ENCODE measurements around the gene ANKS1B. TPM values are rescaled to one million over a fixed set of nuclear protein-coding genes. Genes with fewer than 3 reads are reported as not detected.
"Not testable (repeated sequence)": the region's sequence is repeated elsewhere in the genome, so short reads cannot be mapped to it uniquely, and the experiment has no call there.

The ANKS1B gene
- total and polyA plus RNA-seq, 7 donors = 1.0 to 57.3 (median 30.1) TPM; not detected in 1

DNA sequence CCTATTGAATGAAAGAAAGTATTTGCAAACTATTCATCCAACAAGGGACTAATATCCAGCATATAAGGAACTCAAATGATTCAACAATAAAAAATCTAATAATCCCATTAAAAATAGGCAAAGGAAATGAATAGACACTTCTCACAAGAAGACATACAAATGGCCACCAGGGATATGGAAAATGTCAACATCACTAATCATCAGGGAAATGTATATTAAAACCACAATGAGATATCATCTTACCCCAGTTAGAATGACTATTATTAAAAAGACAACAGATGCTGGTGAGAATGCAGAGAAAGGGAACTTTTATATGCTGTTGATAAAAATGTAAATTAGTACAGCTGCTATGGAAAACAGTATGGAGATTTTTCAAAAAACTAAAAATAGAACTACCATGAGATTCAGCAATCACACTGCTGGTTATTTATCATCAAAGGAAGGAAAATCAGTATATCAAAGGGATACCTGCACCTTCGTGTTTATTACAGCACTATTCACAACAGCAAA lies 247.9 kb downstream of the ANKS1B start:
- no peak for DNase-seq

DNA sequence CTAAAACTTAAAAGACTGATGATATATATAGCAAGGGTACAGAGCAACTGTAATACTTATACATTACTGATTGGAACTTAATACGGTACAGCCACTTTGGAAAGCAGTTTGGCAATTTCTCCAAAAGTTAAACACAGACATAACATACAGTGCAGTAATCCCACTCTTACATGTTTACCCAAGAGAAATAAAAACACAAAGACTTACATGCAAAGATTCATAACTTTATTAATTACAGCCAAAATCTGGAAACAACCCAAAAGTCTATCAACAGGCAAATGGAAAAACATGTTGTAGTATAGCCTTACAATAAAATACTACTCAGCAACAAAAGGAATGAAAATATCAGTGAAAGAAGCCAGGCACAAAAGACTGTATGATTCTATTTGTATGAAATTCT lies 252.6 kb downstream of the ANKS1B start:
- Histone ChIP-seq H3K27me3 (no peaks in the 10 kb centered on the region), H3K27ac (no peak overlapping the region), H3K36me3 (no peaks in the 10 kb centered on the region), H3K4me3 (no peak overlapping the region), H3K9me3 (peaks cover 0 to 3% (median 0%) of the 10 kb centered on the region in 4 donors), H3K4me1 (no peaks in the 10 kb centered on the region)
- intact Hi-C loops (cut with DNase I) = no loop called here
- no peak for DNase-seq
- 73 to 76% methylated on average over 1 of the region's 1 CpG for WGBS, 2 donors
- TF ChIP-seq, protein P1, sequence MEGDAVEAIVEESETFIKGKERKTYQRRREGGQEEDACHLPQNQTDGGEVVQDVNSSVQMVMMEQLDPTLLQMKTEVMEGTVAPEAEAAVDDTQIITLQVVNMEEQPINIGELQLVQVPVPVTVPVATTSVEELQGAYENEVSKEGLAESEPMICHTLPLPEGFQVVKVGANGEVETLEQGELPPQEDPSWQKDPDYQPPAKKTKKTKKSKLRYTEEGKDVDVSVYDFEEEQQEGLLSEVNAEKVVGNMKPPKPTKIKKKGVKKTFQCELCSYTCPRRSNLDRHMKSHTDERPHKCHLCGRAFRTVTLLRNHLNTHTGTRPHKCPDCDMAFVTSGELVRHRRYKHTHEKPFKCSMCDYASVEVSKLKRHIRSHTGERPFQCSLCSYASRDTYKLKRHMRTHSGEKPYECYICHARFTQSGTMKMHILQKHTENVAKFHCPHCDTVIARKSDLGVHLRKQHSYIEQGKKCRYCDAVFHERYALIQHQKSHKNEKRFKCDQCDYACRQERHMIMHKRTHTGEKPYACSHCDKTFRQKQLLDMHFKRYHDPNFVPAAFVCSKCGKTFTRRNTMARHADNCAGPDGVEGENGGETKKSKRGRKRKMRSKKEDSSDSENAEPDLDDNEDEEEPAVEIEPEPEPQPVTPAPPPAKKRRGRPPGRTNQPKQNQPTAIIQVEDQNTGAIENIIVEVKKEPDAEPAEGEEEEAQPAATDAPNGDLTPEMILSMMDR (IDR thresholded peaks at IDR 0.05) = no peak
- TF ChIP-seq POLR2AphosphoS5 (IDR thresholded peaks at IDR 0.05) (no peak), POLR2A (IDR thresholded peaks at IDR 0.05) (no peak), EP300 (IDR thresholded peaks at IDR 0.05) (no peak)

More for the DNA sequence above, 247.9 kb downstream of the ANKS1B start:
- Histone ChIP-seq H3K4me3 (no peak overlapping the region), H3K27ac (no peak overlapping the region), H3K9me3 (no peaks in the 10 kb centered on the region), H3K4me1 (no peaks in the 10 kb centered on the region), H3K27me3 (no peaks in the 10 kb centered on the region), H3K36me3 (no peaks in the 10 kb centered on the region)
- TF ChIP-seq POLR2AphosphoS5 (IDR thresholded peaks at IDR 0.05) (no peak), EP300 (IDR thresholded peaks at IDR 0.05) (no peak), POLR2A (IDR thresholded peaks at IDR 0.05) (no peak)
- TF ChIP-seq, protein P1 (IDR thresholded peaks at IDR 0.05) = no peak
- 52 to 67% methylated on average over 1 of the region's 1 CpG for WGBS, 2 donors
- intact Hi-C loops (cut with DNase I) = no loop called here

DNA sequence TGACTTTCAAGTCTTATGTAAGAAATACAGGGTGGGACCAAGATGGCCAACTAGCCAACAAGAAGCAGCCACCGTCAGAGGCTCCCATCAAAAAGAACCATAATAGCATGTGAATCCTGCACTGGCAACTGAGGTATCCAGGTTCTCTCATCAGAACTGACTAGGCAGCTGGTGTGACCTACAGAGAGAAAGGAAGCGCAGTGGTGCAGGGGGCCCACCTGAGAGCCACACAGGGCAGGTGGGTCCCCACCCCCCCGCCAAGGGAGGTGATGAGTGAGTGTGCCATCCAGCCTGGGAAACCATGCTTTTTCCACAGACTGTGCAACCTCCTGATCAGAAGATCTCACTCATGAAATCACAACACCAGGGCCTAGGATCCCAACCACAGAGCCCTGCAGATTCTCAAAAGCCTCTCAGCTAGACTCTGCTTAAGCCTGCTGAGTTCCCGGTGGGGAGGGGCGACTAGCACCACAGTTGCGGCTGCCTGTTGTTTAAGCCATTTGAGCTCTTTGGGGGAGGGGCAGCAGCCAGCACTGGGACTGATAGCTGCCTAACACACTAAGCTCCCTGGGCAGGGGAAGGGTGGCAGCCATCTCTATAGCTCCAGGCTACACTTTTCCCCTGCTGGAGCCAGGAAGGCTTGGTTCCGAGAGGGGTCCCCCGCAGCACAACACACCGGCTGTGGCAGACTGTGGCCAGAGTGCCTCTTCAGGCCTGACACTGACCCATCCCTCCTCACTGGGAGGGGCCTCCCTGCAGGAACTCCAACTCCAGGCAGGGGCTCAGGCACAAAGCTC lies 261.8 kb downstream of the ANKS1B start:
- intact Hi-C loops (cut with DNase I) = no loop called here
- DNase-seq = peak; percentile 56
- no peaks in the 10 kb centered on the region for H3K27me3 ChIP-seq
- H3K9me3 ChIP-seq = no peaks in the 10 kb centered on the region
- H3K4me1 ChIP-seq = no peaks in the 10 kb centered on the region
- no peaks in the 10 kb centered on the region for H3K36me3 ChIP-seq
- TF ChIP-seq EP300 (IDR thresholded peaks at IDR 0.05) (no peak), POLR2AphosphoS5 (IDR thresholded peaks at IDR 0.05) (no peak), POLR2A (IDR thresholded peaks at IDR 0.05) (no peak)
- TF ChIP-seq, protein P1 (IDR thresholded peaks at IDR 0.05) = no peak
- no peak overlapping the region for H3K27ac ChIP-seq
- 84 to 88% methylated on average over 9 of the region's 9 CpGs for WGBS, 2 donors
- no peak overlapping the region for H3K4me3 ChIP-seq

DNA sequence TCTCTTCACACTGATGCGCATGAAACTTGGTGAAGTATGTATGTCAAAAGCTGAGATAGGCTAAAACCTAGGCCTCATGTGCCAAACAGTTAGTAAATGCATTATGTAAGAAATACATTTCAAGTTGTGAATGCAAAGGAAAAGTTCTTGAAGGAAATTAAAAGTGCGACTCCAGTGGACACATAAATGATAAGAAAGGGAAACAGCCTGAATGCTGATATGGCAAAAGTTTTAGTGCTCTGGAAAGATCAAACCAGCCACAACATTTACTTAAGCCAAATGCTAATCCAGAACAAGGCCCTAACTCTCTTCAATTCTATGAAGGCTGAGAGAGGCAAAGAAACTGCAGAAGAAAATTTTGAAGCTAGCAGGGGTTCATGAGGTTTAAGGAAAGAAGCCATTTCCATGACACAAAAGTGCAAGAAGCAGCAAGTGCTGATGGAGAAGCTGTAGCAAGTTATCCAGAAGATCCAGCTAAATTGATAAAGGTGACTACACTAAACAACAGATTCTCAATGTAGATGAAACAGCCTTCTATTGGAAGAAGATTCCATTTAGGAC lies 262.9 kb downstream of the ANKS1B start:
- no peaks in the 10 kb centered on the region for H3K36me3 ChIP-seq
- TF ChIP-seq, protein P1 (IDR thresholded peaks at IDR 0.05) = no peak
- TF ChIP-seq POLR2AphosphoS5 (IDR thresholded peaks at IDR 0.05) (no peak), EP300 (IDR thresholded peaks at IDR 0.05) (no peak), POLR2A (IDR thresholded peaks at IDR 0.05) (no peak)
- 74 to 87% methylated on average over 2 of the region's 2 CpGs for WGBS, 2 donors
- H3K4me1 ChIP-seq = no peaks in the 10 kb centered on the region
- no peak overlapping the region for H3K4me3 ChIP-seq
- DNase-seq = no peak
- H3K27me3 ChIP-seq = no peaks in the 10 kb centered on the region
- no peak overlapping the region for H3K27ac ChIP-seq
- H3K9me3 ChIP-seq = no peaks in the 10 kb centered on the region
- intact Hi-C loops (cut with DNase I) = no loop called here

DNA sequence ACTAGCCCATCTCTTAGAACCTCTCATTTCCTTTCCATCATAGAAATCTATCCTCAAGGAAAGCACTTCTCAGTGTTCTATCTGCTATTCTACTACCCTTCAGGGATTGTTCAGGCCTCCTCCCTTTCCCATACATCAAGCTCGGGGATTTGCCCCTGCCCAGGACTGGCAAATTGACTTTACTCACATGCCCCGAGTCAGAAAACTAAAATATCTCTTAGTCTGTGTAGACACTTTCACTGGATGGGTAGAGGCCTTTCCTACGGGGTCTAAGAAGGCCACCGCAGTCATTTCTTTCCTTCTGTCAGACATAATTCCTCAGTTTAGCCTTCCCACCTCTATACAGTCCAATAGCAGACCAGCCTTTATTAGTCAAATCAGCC lies 264.7 kb downstream of the ANKS1B start:
- H3K4me3 ChIP-seq; DNase-seq; H3K36me3 ChIP-seq; H3K9me3 ChIP-seq; intact Hi-C loops (cut with DNase I); H3K27ac ChIP-seq; H3K27me3 ChIP-seq; H3K4me1 ChIP-seq: not testable (repeated sequence)
- 74 to 82% methylated on average over 4 of the region's 4 CpGs for WGBS, 2 donors

DNA sequence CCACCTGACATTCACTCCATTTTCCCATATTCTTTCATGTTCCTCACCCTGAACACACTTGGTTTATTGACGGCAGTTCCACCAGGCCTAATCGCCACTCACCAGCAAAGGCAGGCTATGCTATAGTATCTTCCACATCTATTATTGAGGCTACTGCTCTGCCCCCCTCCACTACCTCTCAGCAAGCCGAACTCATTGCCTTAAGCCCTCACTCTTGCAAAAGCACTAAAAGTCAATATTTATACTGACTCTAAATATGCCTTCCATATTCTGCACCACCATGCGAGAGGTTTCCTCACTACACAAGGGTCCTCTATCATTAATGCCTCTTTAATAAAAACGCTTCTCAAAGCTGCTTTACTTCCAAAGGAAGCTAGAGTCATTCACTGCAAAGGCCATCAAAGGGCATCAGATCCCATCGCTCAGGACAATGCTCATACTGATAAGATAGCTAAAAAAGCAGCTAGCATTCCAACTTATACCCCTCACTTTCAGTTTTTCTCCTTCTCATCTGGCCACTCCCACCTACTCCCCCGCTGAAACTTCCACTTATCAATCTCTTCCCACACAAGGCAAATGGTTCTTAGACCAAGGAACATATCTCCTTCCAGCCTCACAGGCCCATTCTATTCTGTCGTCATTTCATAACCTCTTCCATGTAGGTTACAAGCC lies 265.2 kb downstream of the ANKS1B start:
- WGBS, 2 donors = 71 to 79% methylated on average over 8 of the region's 8 CpGs
- H3K27ac ChIP-seq; H3K4me3 ChIP-seq; H3K9me3 ChIP-seq; H3K4me1 ChIP-seq; intact Hi-C loops (cut with DNase I); H3K27me3 ChIP-seq; DNase-seq; H3K36me3 ChIP-seq: not testable (repeated sequence)

DNA sequence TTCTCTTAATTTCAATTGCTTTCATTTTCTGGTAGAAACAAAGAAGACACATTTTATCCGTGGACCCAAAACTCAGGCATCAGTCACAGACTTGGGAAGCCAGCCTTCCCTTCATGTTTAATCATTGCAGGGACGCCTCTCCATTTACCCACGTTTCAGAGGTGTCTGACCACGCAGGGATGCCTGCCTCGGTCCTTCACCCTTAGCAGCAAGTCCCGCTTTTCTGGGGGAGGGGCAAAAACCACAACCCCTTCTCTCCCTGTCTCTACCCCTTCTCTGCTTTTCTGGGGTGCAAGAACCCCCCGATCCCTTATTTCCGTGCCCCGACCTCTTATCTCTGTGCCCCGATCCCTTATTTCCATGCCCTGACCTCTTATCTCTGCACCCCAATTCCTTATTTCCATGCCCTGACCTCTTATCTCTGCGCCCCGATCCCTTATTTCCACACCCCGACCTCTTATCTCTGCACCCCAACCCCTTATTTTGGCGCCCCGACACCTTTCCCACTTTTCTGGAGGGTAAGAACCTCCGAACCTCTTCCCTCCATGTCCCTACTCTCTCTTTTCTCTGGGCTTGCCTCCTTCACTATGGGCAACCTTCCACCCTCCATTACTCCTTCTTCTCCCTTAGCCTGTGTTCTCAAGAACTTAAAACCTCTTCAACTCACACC lies 268.8 kb downstream of the ANKS1B start:
- H3K4me3 ChIP-seq; H3K27ac ChIP-seq; H3K9me3 ChIP-seq; H3K36me3 ChIP-seq; DNase-seq; H3K4me1 ChIP-seq; intact Hi-C loops (cut with DNase I); H3K27me3 ChIP-seq: not testable (repeated sequence)
- 89 to 90% methylated on average over 16 of the region's 16 CpGs for WGBS, 2 donors
